Esophagus muscularis mucosa (tissue), 4 donors: ENCODE data around the gene ARHGAP6. TPM values are rescaled to one million over a fixed set of nuclear protein-coding genes. Genes with fewer than 3 reads are reported as not detected.

Experiments
- DNase-seq: peaks from one replicate; pipeline ENCODE4 v3.0.0-alpha.2; 2017; ENCODE audit errors: extremely low spot score
- H3K27ac ChIP-seq, 4 donors: fragments of 200-600 bp; sonication (generic); replicated peaks in 1 of 4; 1 replicate in 3 of 4; 2 replicates in 1 of 4; pipeline ENCODE4 v1.5.1; 2016 to 2019; ENCODE audit warnings: mild to moderate bottlenecking in 1 of 4
- H3K27me3 ChIP-seq, 4 donors: fragments of 200-600 bp; sonication (generic); one replicate each; pipeline versions ENCODE4 v1.5.1 to v1.6.0; 2016 to 2019
- H3K36me3 ChIP-seq, 4 donors: fragments of 200-600 bp; sonication (generic); one replicate each; pipeline ENCODE4 v1.5.1; 2016 to 2019
- H3K4me1 ChIP-seq, 4 donors: fragments of 200-600 bp; sonication (generic); one replicate each; pipeline ENCODE4 v1.5.1; 2016 to 2019
- H3K4me3 ChIP-seq, 4 donors: fragments of 200-600 bp; sonication (generic); 1 replicate in 2 of 4; 2 replicates in 2 of 4; pipeline ENCODE4 v1.5.1; 2016 to 2019; ENCODE audit warnings: mild to moderate bottlenecking in 4 of 4, moderate library complexity in 1 of 4
- H3K9me3 ChIP-seq, 4 donors: fragments of 200-600 bp; sonication (generic); 1 replicate in 3 of 4; 2 replicates in 1 of 4; pipeline ENCODE4 v1.5.1; 2016 to 2019
- CTCF ChIP-seq, 3 experiments: fragments of 200-600 bp in 2 of 3; fragments of 450-650 bp in 1 of 3; sonication (generic) in 2 of 3; IDR thresholded peaks; one replicate each; pipeline ENCODE4 v1.5.1; 2017 to 2019; ENCODE audit warnings: antibody characterized with exemption in 3 of 3, mild to moderate bottlenecking in 2 of 3, moderate library complexity in 1 of 3
- EP300 ChIP-seq: sonication (generic); formaldehyde crosslinking; IDR thresholded peaks from one replicate; pipeline ENCODE4 v1.6.1; 2017; ENCODE audit warnings: antibody characterized with exemption
- POLR2A ChIP-seq: fragments of 450-650 bp; IDR thresholded peaks from one replicate; pipeline ENCODE4 v1.6.1; 2017; ENCODE audit warnings: antibody characterized with exemption, moderate library complexity, mild to moderate bottlenecking, low read depth
- POLR2AphosphoS5 ChIP-seq, 2 donors: sonication (generic); formaldehyde crosslinking; IDR thresholded peaks; one replicate each; pipeline ENCODE4 v1.6.1; 2017; ENCODE audit warnings: antibody characterized with exemption in 2 of 2
- WGBS: methylation state at CpG from one replicate; pipeline ENCODE4 v1.1.5; 2018; 5-methylcytosine and 5-hydroxymethylcytosine counted together
- intact Hi-C: fragments of 100-400 bp; cut with DNase I; formaldehyde crosslinking; loops from one replicate; pipeline ENCODE4 v1.15.1; 2023
- total RNA-seq, 4 donors: library from RNA; depleted of rRNA; stranded (reverse); fragments of >200 nt; gene quantifications; one replicate each; pipeline versions ENCODE4 v1.1.0 to v1.2.1, GENCODE V29; 2016

The ARHGAP6 gene
- total RNA-seq, 4 donors from 2014 or later = 25.2 to 44.8 (median 30.6) TPM

- Histone ChIP-seq H3K4me1 (no peaks in the 10 kb centered on the region), H3K27me3 (no peaks in the 10 kb centered on the region), H3K4me3 (no peak overlapping the region), H3K36me3 (no peaks in the 10 kb centered on the region), H3K27ac (no peak overlapping the region), H3K9me3 (no peaks in the 10 kb centered on the region)
- intact Hi-C loops = no loop called here
- no peak for TF ChIP-seq CTCF (IDR thresholded peaks at IDR 0.05)
- TF ChIP-seq EP300 = no peak
- TF ChIP-seq POLR2A = no peak
- no peak for TF ChIP-seq POLR2AphosphoS5 (IDR thresholded peaks at IDR 0.05)
- 36% methylated on average over 1 of the region's 1 CpG for WGBS
- no peak for DNase-seq
Observed at GRCh38 chrX:11611965-11612364, 53.8 kb downstream of the ARHGAP6 start.

GRCh38 chrX:11611161-11611560 lies 54.6 kb downstream of the ARHGAP6 start:
- no peaks in the 10 kb centered on the region for H3K4me1 ChIP-seq
- H3K27ac ChIP-seq = no peak overlapping the region
- intact Hi-C loops = no loop called here
- H3K27me3 ChIP-seq = no peaks in the 10 kb centered on the region
- no peaks in the 10 kb centered on the region for H3K36me3 ChIP-seq
- H3K9me3 ChIP-seq = no peaks in the 10 kb centered on the region
- WGBS = 81% methylated on average over 1 of the region's 1 CpG
- DNase-seq = no peak
- no peak for TF ChIP-seq EP300
- TF ChIP-seq POLR2A = no peak
- TF ChIP-seq POLR2AphosphoS5 (IDR thresholded peaks at IDR 0.05) = no peak
- no peak for TF ChIP-seq CTCF (IDR thresholded peaks at IDR 0.05)
- no peak overlapping the region for H3K4me3 ChIP-seq

- Histone ChIP-seq H3K36me3 (no peaks in the 10 kb centered on the region), H3K27me3 (no peaks in the 10 kb centered on the region), H3K4me3 (no peak overlapping the region), H3K9me3 (no peaks in the 10 kb centered on the region), H3K4me1 (no peaks in the 10 kb centered on the region), H3K27ac (no peak overlapping the region)
- DNase-seq = no peak
- WGBS = 63% methylated on average over 2 of the region's 2 CpGs
- intact Hi-C loops = no loop called here
- TF ChIP-seq EP300 (no peak), CTCF (IDR thresholded peaks at IDR 0.05) (no peak), POLR2AphosphoS5 (IDR thresholded peaks at IDR 0.05) (no peak), POLR2A (no peak)
Observed at GRCh38 chrX:11609109-11609508, 56.6 kb downstream of the ARHGAP6 start.

- no peak overlapping the region for H3K27ac ChIP-seq
- TF ChIP-seq POLR2AphosphoS5 (IDR thresholded peaks at IDR 0.05) (no peak), POLR2A (no peak), EP300 (no peak), CTCF (IDR thresholded peaks at IDR 0.05) (no peak)
- intact Hi-C loops = no loop called here
- no peak overlapping the region for H3K4me3 ChIP-seq
- no peaks in the 10 kb centered on the region for H3K36me3 ChIP-seq
- H3K27me3 ChIP-seq = no peaks in the 10 kb centered on the region
- DNase-seq = no peak
- H3K4me1 ChIP-seq = no peaks in the 10 kb centered on the region
- no peaks in the 10 kb centered on the region for H3K9me3 ChIP-seq
Observed at GRCh38 chrX:11606408-11606807, 59.3 kb downstream of the ARHGAP6 start.

GRCh38 chrX:11600578-11600977 lies 65.1 kb downstream of the ARHGAP6 start:
- no peak for DNase-seq
- Histone ChIP-seq H3K4me3 (no peak overlapping the region), H3K27me3 (no peaks in the 10 kb centered on the region), H3K9me3 (no peaks in the 10 kb centered on the region), H3K27ac (no peak overlapping the region), H3K4me1 (peaks cover 0 to 5% (median 0%) of the 10 kb centered on the region in 4 donors), H3K36me3 (no peaks in the 10 kb centered on the region)
- no peak for TF ChIP-seq EP300
- TF ChIP-seq POLR2A = no peak
- TF ChIP-seq POLR2AphosphoS5 (IDR thresholded peaks at IDR 0.05) = no peak
- TF ChIP-seq CTCF (IDR thresholded peaks at IDR 0.05) = no peak
- intact Hi-C loops = no loop called here
- 71% methylated on average over 3 of the region's 3 CpGs for WGBS
